NOMO-1 treated with dmso at 0.1 percent for 144 hours (cell line): Measurements from ENCODE around the gene PLEKHG4B.
"Not testable (repeated sequence)": the region's sequence is repeated elsewhere in the genome, so short reads cannot be mapped to it uniquely, and the experiment has no call there.

Experiments used
- DNase-seq: peaks from one replicate; lab custom pipeline; 2025; ENCODE audit not compliant: unreplicated experiment; lab: John Stamatoyannopoulos, UW

The PLEKHG4B gene

GRCh38 chr5:197892-198489 lies 106.0 kb downstream of the PLEKHG4B start:
- DNase-seq = no peak

- DNase-seq = no peak
These were observed 106.7 kb downstream of the PLEKHG4B start for GRCh38 chr5:198516-199196.

GRCh38 chr5:199197-199949 lies 107.4 kb downstream of the PLEKHG4B start:
- DNase-seq = no peak

GRCh38 chr5:199950-200645 lies 108.1 kb downstream of the PLEKHG4B start:
- no peak for DNase-seq

- no peak for DNase-seq
These were observed 109.0 kb downstream of the PLEKHG4B start for GRCh38 chr5:200985-201384.

GRCh38 chr5:201672-202071 lies 109.7 kb downstream of the PLEKHG4B start:
- no peak for DNase-seq

GRCh38 chr5:203246-203930 lies 111.4 kb downstream of the PLEKHG4B start:
- no peak for DNase-seq

- DNase-seq = no peak
These were observed 112.0 kb downstream of the PLEKHG4B start for GRCh38 chr5:204001-204400.

- no peak for DNase-seq
These were observed 112.5 kb downstream of the PLEKHG4B start for GRCh38 chr5:204462-204861.

GRCh38 chr5:204966-205670 lies 113.2 kb downstream of the PLEKHG4B start:
- DNase-seq = no peak

- no peak for DNase-seq
These were observed 114.4 kb downstream of the PLEKHG4B start for GRCh38 chr5:206406-206805.

- no peak for DNase-seq
These were observed 115.1 kb downstream of the PLEKHG4B start for GRCh38 chr5:206927-207536.

GRCh38 chr5:207599-207998 lies 115.6 kb downstream of the PLEKHG4B start:
- no peak for DNase-seq

GRCh38 chr5:208449-209114 lies 116.6 kb downstream of the PLEKHG4B start:
- DNase-seq = no peak

- DNase-seq = no peak
These were observed 121.9 kb downstream of the PLEKHG4B start for GRCh38 chr5:213803-214395.

- DNase-seq = not testable (repeated sequence)
These were observed 123.3 kb downstream of the PLEKHG4B start for GRCh38 chr5:215256-215655.

GRCh38 chr5:216076-216475 lies 124.1 kb downstream of the PLEKHG4B start:
- DNase-seq = not testable (repeated sequence)

- DNase-seq = peak; percentile 97
These were observed 125.8 kb downstream of the PLEKHG4B start, which contains the start of the genes CCDC127 and SDHA for GRCh38 chr5:217494-218456. CCDC127 (minus strand) TSS chr5:218153; CDS start chr5:216849, 1,304 bp downstream. SDHA (plus strand) TSS chr5:218320; CDS start chr5:218356, 36 bp downstream.
